Left ventricle myocardium inferior (tissue), 1 donor: ENCODE data around the gene SPAM1. TPM values are rescaled to one million over a fixed set of nuclear protein-coding genes. Genes with fewer than 3 reads are reported as not detected.

Source experiments
- DNase-seq: peaks from one replicate; pipeline ENCODE4 v3.0.0-alpha.2; 2020
- H3K27ac ChIP-seq: fragments of 200-600 bp; replicated peaks from 2 replicates; pipeline ENCODE4 v1.8.0; 2021
- H3K27me3 ChIP-seq: fragments of 200-600 bp; 2 replicates; pipeline ENCODE4 v1.8.0; 2021; ENCODE audit warnings: low read depth
- H3K36me3 ChIP-seq: fragments of 200-600 bp; 2 replicates; pipeline ENCODE4 v1.8.0; 2021
- H3K4me1 ChIP-seq: fragments of 200-600 bp; 2 replicates; pipeline ENCODE4 v1.8.0; 2021
- H3K4me3 ChIP-seq: fragments of 200-600 bp; 2 replicates; pipeline ENCODE4 v1.8.0; 2021; ENCODE audit warnings: mild to moderate bottlenecking, moderate library complexity
- H3K9me3 ChIP-seq: fragments of 200-600 bp; replicated peaks from 2 replicates; pipeline ENCODE4 v1.8.0; 2021
- intact Hi-C: fragments of 100-400 bp; cut with micrococcal nuclease; formaldehyde crosslinking; loops from one replicate; pipeline ENCODE4 v1.11.0; 2022
- total RNA-seq: library from RNA; stranded (reverse); fragmentation: NEBNext Ultra II Directional; extraction: Animal tissue kit (Norgen Biotek cat#: 25700); gene quantifications from one replicate; pipeline ENCODE4 v1.2.1, GENCODE V29; 2021
- TF ChIP-seq, protein P1 (sequence below): fragments of 200-600 bp; IDR thresholded peaks from 2 replicates; pipeline ENCODE4 v1.8.0; 2021; ENCODE audit warnings: antibody characterized with exemption, mild to moderate bottlenecking, borderline replicate concordance
- donor health status: DM: no; HTN: yes; CAD: no; lungs with severe emphysema.

SPAM1 gene
- total RNA-seq, 1 donor from 2014 or later = not detected

GRCh38 chr7:123936388-123936787 lies 11.3 kb downstream of the SPAM1 start:
- DNase-seq = no peak
- H3K4me3 ChIP-seq = no peak overlapping the region
- peaks cover 23% of the 10 kb centered on the region for H3K9me3 ChIP-seq
- no peaks in the 10 kb centered on the region for H3K36me3 ChIP-seq
- H3K27me3 ChIP-seq = no peaks in the 10 kb centered on the region
- TF ChIP-seq, protein P1, sequence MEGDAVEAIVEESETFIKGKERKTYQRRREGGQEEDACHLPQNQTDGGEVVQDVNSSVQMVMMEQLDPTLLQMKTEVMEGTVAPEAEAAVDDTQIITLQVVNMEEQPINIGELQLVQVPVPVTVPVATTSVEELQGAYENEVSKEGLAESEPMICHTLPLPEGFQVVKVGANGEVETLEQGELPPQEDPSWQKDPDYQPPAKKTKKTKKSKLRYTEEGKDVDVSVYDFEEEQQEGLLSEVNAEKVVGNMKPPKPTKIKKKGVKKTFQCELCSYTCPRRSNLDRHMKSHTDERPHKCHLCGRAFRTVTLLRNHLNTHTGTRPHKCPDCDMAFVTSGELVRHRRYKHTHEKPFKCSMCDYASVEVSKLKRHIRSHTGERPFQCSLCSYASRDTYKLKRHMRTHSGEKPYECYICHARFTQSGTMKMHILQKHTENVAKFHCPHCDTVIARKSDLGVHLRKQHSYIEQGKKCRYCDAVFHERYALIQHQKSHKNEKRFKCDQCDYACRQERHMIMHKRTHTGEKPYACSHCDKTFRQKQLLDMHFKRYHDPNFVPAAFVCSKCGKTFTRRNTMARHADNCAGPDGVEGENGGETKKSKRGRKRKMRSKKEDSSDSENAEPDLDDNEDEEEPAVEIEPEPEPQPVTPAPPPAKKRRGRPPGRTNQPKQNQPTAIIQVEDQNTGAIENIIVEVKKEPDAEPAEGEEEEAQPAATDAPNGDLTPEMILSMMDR = no peak
- H3K4me1 ChIP-seq = no peaks in the 10 kb centered on the region
- intact Hi-C loops = no loop called here
- H3K27ac ChIP-seq = no peak overlapping the region

DNA sequence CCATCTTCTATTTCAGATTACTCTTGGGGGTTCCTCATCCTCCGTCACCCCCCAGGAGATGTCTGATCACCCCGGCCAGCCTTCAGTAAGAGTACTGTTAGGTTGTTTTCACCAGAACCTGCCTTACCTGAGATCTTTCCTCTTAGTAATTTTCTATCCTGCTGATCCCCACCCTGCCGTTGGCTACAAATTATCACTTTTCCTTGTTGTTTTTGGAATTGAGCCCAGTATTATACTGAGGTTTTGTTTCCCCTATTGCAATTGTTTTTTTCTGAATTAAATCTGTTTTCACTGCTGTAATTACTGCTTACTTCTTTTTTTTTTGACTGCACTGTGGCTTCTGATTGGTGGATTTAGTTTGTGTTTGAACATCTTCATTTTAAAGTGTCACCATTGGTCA lies 14.7 kb downstream of the SPAM1 start:
- no peak for DNase-seq
- H3K4me1 ChIP-seq = no peaks in the 10 kb centered on the region
- peaks cover 18% of the 10 kb centered on the region for H3K9me3 ChIP-seq
- TF ChIP-seq, protein P1 = no peak
- no peak overlapping the region for H3K27ac ChIP-seq
- no peaks in the 10 kb centered on the region for H3K27me3 ChIP-seq
- no peak overlapping the region for H3K4me3 ChIP-seq
- no peaks in the 10 kb centered on the region for H3K36me3 ChIP-seq
- intact Hi-C loops = no loop called here

DNA sequence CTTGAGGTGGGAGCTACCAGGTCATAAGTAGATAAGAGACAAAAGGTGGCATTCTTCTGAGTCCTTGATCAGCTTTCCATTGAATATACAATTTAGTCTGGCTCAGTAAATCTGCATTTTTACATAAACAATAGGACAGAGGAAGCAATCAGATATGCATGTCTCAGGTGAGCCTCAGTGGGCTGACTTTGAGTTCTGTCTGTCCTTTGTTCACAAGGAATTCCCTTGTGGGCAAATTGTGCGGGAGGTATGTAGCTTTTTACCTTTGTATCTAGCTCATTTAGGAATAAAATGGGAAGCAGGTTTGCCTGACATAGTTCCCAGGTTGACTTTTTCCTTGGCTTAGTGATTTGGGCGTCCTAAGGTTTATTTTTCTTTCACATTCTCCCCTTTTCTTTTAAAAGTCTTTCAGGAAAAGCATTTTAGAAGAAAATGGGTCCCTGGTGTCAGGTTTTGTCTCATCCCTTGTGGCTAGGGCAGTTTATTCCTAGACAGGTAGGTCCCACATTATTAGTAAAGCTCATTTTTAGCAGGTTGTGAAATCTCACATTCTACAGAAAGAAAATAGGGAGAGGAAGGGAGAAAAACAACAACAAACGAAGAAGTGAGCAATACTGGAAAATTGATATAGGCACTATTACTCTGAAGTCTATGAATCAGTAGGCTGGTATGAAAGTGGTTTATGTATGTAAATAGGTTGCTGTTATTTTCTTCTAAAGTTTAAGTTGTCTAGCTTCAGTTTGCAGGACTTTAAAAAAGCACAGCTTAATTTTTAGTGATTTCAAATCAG lies 16.5 kb downstream of the SPAM1 start:
- H3K9me3 ChIP-seq = no peaks in the 10 kb centered on the region
- H3K4me1 ChIP-seq = no peaks in the 10 kb centered on the region
- no peaks in the 10 kb centered on the region for H3K27me3 ChIP-seq
- DNase-seq = no peak
- no peaks in the 10 kb centered on the region for H3K36me3 ChIP-seq
- intact Hi-C loops = no loop called here
- H3K27ac ChIP-seq = no peak overlapping the region
- H3K4me3 ChIP-seq = no peak overlapping the region
- TF ChIP-seq, protein P1 = no peak

DNA sequence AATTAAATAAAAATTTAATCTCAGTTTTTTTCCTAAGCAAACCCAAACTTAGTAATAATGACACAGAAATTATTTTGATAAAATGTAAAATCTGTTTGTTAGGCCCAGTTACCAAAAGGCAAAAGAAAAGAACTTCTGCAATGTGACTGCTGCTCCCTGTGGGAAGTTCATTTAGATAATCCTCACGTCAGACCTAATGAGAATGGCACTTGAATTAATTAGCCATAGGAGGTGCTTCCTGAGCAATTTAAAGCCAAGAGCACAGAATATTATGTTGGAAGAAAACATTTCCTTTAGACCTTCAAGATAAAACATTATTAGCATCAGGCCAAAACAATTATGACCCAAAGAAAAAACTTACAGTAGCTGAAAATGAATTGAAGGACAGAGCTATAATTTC lies 19.4 kb downstream of the SPAM1 start:
- H3K4me1 ChIP-seq = no peaks in the 10 kb centered on the region
- TF ChIP-seq, protein P1 = no peak
- H3K27me3 ChIP-seq = no peaks in the 10 kb centered on the region
- intact Hi-C loops = no loop called here
- no peak overlapping the region for H3K4me3 ChIP-seq
- H3K9me3 ChIP-seq = no peaks in the 10 kb centered on the region
- no peak overlapping the region for H3K27ac ChIP-seq
- H3K36me3 ChIP-seq = no peaks in the 10 kb centered on the region
- no peak for DNase-seq

GRCh38 chr7:123945938-123946337 lies 20.9 kb downstream of the SPAM1 start:
- TF ChIP-seq, protein P1 = no peak
- no peak for DNase-seq
- no peaks in the 10 kb centered on the region for H3K4me1 ChIP-seq
- no peaks in the 10 kb centered on the region for H3K36me3 ChIP-seq
- H3K27me3 ChIP-seq = no peaks in the 10 kb centered on the region
- no peak overlapping the region for H3K27ac ChIP-seq
- intact Hi-C loops = no loop called here
- H3K4me3 ChIP-seq = no peak overlapping the region
- H3K9me3 ChIP-seq = no peaks in the 10 kb centered on the region
